GM03348 (cell line): ENCODE results near the gene MUS81.
A peak's percentile ranks its signal among the peaks of the same experiment; 100 is the strongest.
"Not testable (repeated sequence)": the region's sequence is repeated elsewhere in the genome, so short reads cannot be mapped to it uniquely, and the experiment has no call there.

ENCODE experiments used
- DNase-seq: peaks from one replicate; pipeline ENCODE4 v3.0.0; 2012; ENCODE audit warnings: low spot score

The MUS81 gene

DNA sequence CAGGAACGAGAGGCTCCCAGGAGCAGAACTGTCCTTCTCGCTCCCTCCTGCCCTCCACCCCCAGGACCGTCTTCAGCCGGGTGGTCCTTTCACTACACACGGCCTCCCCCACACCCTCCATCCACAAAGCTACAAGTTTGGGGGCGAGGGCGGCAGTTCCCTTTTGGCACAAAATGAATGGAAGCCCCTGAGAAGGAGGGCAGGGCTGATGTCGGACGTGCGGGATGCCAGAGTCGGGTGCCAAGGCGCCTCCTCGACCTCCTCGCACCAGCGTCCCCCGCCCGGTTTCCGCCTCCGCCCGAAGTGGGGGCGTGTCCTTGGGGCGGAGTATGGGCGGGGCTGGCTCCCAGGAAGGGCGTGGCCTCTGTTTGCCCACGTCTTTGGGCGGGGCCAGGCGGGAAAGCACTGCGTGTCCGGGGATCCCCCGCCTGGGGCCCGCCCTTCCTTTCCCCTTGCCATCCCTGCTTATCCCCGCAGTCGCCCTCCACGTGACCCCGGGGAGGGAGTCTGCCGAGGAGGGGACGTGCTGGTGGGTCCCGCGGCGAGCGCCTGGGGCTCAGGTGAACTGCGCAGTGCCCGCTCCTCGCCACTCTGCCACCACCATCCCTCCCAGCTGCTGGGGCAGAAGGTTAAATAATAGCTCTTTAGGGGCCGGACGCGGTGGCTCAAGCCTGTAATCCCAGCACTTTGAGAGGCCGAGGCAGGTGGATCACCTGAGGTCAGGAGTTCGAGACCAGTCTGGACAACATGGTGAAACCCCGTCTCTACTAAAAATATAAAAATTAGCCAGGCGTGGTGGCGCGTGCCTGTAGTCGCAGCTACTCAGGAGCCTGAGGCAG is 13.3 kb downstream of the MUS81 start:
- DNase-seq = peak; percentile 97

DNA sequence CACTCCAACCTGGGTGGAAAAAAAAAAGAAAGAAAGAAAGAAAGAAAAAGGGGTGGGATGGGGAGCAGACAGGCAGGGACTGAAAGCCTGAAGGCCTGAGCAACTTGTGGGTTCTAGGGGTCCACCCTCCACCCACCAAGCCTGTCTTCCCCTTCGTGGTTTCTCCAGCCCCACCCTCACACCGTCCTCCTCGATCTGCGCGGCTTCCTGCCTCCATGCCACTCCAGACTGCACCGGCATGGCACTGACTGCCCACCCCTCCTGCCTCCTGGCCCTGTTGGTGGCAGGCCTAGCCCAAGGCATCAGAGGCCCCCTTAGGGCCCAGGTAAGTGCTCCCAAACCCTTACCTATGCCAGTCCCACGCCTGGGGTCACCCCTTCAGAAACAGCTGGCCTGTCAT is 19.4 kb downstream of the MUS81 start, which contains the start of gene CTSW:
CTSW (plus strand) TSS at position 221 of the 400 bp plus-strand sequence; CDS start at position 239, 18 bp downstream.
- no peak for DNase-seq

DNA sequence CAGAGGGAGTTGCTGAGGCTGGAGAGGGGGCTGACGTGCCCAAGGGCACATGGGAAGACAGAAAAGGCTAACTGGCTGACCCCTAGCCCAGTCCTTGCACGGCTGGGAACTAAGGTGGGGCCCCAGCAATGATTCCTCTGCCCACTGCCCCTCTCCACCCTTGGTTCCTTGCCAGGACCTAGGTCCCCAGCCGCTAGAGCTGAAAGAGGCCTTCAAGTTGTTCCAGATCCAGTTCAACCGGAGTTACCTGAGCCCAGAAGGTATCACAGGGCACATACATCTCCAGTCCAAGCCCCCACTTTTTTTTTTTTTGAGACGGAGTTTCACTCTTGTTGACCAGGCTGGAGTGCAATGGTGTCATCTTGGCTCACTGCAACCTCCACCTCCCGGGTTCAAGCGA is 19.8 kb downstream of the MUS81 start:
- DNase-seq = no peak

DNA sequence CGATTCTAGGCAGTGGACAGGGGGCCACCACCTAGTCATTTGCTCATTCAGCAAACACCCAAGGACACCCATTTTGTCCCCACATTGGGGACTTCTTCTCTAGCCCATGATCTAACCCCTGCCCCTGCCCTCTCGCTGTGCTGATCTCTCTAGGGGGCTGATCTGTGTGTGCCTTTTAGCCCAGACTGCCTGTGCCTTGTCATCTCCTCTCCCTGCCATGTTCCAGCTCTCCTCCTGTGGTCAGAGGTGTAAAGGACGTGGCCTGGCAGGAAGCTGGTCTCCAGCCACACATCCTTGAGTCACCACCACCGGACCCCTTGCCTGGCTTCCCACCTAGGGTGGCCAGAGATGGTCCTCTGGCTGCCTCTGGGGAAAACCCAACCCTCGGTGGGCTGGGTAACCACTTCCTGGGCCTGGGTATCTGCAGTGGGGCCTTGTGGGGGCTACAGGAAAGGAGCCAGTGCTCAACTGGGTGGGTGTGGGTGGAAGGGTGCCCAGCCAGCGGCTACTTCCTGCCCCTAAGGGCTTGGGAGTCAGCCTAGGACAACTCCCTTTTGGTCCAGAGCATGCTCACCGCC is 20.7 kb downstream of the MUS81 start:
- DNase-seq = no peak

DNA sequence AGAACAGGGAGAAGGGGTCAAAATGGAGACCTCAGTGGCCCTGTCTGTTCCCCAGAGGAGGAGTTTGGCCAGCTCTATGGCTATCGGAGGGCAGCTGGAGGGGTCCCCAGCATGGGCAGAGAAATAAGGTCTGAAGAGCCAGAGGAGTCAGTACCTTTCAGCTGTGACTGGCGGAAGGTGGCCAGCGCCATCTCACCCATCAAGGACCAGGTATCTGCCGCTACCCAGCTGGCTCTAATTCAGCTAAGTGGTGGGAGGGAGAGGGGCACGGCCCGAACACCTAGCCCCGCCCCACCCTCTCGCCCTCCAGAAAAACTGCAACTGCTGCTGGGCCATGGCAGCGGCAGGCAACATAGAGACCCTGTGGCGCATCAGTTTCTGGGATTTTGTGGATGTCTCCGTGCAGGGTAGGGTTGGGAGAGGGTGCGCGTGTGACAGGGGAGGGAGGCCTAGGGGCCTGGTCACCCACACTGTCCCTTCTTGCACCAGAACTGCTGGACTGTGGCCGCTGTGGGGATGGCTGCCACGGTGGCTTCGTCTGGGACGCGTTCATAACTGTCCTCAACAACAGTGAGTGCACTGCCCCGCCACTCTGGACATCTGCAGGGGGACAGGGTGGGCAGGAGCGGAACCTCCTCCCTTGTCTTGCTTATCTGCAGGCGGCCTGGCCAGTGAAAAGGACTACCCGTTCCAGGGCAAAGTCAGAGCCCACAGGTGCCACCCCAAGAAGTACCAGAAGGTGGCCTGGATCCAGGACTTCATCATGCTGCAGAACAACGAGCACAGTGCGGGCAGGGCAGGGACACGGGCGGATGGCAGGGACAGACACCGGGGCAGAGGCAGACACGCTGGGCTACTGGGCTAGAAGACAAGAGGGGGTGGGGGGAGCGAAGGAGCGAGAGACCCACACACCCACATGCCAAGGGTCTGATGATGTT is 22.2 kb downstream of the MUS81 start:
- no peak for DNase-seq

DNA sequence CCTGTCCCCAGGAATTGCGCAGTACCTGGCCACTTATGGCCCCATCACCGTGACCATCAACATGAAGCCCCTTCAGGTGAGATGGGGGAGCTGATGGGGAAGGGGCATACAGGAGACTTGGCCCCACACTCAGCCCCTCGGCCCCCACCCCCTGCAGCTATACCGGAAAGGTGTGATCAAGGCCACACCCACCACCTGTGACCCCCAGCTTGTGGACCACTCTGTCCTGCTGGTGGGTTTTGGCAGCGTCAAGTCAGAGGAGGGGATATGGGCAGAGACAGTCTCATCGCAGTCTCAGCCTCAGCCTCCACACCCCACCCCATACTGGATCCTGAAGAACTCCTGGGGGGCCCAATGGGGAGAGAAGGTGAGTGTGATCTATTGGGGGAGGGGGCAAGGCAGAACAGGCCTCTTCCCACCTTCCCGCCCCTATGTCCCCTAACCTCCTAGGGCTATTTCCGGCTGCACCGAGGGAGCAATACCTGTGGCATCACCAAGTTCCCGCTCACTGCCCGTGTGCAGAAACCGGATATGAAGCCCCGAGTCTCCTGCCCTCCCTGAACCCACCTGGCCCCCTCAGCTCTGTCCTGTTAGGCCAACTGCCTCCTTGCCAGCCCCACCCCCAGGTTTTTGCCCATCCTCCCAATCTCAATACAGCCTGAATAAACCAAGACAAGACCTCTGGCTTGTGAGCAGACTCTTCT is 23.0 kb downstream of the MUS81 start:
- DNase-seq = no peak

DNA sequence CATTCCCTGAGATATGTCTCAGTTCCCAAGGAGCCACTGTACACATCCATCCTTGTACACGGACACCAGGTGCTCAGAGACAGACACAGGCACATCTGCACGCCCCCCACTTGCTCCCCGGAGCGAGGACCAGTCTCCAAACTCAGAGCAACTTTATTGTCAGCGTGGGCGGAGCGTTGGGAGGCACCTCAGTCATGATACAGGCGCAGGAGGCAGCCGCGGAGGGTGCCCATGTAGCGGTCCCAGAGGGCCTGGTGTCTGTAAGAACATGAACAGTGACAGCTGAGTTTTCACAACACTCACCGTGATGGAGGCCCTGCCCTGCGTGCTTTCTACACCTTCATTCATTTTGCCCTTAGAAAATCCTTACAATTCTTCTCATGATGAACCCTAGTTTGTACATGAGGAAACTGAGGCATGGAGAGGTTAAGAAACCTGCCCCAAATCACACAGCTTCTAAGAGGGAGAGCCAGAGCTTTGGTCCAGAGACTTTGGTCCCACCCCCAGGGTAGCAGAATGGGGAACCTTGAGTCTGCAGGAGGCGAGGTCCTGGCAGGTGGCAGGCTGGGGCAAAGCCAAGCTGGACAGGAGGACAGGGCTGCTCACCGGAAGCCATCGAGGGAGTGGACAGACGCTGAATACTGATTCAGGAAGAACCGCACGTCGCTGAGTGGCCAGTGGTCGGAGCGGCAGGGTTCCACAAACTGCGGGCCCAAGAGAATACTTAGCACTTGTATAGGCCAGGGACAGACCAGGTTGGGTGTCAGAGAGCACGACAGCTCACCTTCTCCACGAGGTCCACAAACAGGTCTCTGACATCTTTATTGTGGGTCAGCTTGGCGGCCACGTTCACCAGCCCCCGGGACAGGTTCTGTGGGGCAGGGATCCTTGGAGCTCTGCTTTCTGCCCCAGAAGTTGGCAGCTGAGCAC is 23.8 kb downstream of the MUS81 start:
- no peak for DNase-seq

DNA sequence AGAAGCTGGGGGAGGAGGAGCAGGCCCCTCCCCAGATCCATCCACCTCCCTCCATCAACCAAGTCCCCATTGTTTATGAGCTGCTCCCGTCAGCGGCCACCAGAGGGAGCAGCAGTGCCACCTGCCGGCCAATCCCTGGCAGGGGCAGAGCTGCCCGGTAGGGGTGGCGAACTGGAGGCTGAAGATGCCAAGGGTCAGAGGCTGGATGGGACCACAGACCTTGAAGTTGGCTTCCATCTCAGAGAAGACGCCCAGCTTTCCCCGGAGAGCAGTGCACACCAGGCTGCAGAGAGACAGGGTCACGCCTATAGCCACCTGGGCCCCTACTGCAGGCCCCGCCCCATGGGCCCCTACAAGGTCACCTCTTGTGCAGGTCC is 24.5 kb downstream of the MUS81 start:
- peak; percentile 88 for DNase-seq

DNA sequence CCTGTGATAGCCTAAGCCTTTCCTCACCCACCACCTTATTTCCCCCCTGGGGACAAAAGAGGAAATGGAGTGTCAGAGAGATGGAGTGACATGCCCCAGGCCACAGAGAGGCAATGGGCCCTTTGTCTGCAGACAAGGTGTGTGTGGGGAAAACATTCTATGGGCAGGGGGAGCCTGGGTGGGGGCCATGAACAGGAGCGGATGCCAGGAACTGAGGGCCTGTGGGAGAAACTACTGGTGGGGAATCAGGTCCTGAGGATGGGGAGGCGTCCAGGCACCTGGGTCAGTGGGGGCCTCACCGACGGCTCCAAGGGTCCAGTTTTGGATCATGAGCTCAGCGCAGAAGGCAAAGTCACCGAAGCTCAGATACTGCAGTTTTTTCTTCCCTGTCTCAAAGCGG is 25.0 kb downstream of the MUS81 start:
- DNase-seq = no peak

DNA sequence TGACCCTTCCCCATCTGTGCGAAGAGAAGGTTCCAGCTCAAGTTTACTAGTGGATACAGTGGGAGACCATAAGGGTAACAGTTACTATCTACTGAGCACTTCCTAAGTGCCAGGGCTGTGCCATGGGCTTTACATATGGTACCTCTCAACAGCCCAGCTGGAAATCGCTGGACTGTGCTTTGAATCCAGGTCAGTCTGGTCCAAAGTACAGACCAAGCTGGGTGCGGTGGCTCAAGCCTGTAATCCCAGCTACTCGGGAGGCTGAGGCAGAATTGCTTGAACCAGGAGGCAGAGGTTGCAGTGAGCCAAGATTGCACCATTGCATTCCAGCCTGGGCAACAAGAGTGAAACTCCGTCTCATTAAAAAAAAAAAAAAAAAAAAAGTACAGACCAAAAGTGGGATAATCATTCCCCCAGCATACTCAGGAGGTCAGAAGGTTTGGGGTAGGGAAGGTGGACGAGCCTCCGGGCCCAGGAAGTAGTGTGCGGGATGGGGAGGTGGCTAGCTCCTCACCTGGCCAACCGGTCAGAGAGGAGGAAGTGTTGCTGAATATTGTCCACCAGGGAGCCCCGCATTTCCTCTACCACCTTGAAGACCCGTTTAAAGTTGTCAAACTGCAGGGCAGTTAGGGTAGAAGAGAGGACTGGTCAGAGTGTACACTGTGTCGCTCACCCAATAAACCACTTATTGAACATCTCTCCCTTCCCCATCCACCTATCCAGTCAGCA is 25.7 kb downstream of the MUS81 start:
- no peak for DNase-seq

DNA sequence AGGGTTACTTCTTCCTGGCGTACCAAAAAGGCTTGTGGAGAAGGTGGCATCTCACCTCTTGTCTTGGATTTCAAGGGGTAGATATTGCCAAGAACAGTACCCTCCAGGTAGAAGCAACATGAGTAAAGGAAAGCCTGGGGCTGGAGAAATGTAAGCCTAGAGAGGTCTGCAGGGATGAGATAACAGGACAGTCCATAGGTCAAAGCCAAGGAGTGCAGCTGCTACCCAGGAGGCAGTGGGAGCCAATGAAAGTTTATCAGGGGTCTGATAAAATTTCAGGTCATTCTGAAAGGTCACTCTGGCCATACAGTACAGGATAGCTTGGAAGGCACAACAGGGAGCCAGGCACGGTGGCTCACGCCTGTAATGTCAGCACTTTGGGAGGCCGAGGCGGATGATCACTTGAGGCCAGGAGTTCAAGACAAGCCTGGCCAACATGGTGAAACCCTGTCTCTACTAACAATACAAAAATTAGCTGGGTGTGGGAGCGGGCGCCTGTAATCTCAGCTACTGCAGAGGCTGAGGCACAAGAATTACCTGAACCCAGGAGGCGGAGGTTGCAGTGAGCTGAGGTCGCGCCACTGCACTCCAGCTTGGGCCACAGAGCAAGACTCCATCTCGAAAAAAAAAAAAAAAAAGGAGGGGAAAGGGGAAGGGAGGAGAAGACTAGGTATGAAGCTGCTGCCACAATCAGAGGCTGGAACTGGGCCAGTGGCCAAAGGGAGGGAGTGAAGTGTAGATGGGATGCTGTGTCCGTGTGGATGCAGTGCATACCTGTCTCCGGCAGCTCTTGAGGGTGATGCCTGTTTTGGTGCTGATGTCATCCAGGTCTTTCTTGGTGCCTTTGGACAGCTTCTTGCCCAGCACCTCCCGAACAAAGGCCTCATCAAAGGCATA is 26.8 kb downstream of the MUS81 start:
- no peak for DNase-seq

DNA sequence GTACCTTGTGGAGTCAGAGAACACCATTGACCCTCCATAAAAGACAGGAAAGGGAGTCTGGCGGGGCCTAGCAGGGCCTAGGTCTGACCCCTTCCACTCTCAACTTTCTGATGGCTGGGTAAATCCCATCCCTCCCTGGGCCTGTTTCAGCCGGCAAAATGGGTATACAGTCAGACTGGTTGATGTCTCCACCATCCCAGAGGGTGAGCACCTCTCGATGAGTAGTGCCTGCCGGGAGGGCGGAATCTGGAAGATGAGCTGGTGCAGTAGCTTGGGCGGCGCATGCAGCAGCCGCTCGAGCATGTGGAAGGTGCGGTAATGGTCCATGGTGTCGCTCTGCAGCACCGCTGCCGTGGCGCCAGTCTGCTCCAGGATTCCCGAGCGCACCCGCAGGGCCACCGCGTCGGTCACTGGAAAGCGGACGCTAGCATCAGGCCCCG is 27.5 kb downstream of the MUS81 start:
- DNase-seq = peak; percentile 44

DNA sequence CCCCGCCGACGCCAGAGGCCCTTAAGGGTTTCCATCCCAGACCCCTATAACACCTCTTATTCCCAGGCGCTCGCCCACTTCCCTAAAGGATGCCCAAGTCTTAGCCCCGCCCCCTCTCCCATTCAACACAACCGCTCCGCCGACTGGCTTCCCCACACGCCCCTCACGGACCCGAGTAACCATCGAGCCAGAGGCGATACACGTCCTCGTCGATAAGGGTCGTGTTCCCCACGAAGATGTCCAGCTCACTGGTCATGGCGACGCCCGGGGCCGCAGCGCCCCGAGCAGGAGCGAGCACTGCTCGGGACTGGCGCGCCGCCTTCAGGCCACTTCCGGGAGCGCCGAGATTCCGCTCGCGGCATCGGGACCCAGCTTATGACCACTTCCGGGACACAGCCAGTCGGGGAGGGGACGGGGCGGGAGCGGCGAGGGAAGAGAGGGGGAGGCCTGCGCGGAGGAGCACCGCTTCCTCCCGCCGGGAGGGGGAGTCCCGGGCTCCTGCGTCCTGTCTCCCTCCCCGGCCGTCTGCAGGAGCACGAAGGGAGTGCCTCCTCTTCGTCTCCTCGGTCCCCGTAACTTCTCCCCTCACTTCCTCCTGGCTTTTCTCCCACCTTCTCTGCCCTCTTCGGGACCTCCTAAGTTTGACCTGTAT is 28.1 kb downstream of the MUS81 start, which contains the start of gene FIBP:
FIBP (minus strand) TSS at position 309 of the 652 bp plus-strand sequence; CDS start at position 256, 53 bp downstream.
- DNase-seq = peak; percentile 98

DNA sequence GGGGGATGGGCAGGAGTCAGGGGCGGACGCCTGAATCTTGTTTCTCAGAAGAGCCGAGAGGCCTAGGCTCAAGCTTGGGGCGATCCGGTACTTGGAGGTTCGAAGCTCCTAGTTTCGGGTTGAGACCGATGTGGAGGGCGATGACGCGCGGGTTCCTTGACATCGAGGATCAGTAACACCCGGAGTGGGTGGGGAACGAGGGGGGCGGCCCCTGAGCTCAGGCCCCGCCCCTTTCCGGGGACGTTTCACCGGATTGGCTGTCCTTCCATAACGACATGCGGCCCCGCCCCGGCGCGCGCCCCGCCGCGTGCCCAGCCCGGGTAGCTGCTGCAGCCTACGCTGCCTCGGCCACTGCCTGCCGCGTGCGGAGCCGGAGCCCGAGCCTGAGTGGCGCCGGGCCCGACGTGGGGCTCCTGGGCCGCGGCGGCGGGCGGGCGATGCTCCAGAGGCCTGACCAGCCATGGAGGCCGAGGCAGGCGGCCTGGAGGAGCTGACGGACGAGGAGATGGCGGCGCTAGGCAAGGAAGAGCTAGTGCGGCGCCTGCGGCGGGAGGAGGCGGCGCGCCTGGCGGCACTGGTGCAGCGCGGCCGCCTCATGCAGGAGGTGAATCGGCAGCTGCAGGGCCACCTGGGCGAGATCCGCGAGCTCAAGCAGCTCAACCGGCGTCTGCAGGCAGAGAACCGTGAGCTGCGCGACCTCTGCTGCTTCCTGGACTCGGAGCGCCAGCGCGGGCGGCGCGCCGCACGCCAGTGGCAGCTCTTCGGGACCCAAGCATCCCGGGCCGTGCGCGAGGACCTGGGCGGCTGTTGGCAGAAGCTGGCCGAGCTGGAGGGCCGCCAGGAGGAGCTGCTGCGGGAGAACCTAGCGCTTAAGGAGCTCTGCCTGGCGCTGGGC is 30.3 kb downstream of the MUS81 start, which contains the start of gene CCDC85B:
CCDC85B (plus strand) TSS at position 350 of the 895 bp plus-strand sequence; CDS start at position 461, 111 bp downstream.
- DNase-seq = peak; percentile 97

DNA sequence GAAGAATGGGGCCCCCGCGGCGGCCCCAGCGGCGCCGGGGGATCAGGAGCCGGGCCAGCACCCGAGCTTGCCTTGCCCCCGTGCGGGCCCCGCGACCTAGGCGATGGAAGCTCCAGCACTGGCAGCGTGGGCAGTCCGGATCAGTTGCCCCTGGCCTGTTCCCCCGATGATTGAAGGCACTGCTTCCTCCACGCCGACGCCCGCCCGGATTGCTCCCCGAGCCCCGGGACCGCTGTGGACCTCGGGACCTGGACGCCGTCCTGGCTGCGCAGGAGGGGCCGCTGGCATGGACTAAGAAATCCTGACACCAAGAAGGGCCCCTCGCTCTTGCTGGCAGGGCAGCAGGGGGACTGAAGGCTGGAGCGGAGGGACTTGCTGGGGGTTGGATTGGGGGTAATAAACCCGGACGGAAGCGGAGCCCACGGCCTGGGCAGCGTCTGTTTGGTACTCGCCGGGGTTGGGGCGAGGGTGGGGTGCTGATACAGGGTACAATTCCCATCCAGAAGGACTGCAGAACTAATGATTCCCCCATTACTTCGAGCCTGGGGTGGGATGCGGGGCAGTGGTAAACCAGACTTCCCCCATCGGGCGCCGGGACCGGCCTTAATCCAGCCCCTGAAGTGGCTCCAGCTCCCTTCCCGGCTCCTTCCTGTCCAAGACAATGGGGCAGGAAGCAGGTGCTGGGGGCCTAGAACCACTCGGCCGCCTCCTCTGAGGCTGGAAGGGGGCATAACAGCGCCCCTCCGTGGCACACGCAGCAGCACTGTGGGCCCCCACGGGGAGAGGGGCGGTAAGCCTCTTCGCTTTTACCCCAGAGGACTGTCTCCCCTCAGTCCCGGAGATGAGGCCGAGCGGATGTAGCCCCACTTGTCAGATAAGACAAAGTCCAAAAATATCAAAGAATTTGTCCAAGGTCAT is 31.2 kb downstream of the MUS81 start:
- no peak for DNase-seq

DNA sequence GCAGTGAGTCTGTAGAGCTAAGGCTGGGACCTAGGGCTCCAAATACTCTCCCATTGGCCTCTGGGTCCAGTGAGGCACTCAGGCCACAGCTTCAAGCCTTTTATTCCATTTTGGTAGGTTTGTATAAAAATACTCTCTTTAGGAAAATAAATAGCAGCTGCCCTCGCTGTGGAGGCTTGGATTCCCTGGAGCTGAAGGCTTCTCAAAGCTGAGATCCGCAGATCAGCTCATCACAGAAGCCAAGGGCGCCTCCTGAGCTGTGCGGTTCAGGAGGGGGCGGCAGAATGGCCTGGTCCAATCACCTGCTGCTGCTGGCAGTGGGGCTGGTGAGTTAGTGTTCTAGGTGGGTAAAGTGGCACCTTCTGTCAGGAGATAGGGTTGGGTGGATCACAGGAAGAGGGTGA is 31.9 kb downstream of the MUS81 start:
- not testable (repeated sequence) for DNase-seq
